GM19043 (cell line): ENCODE measurements around the gene UPF1.

Experiments used
- ATAC-seq: cut with Tn5 transposase; IDR thresholded peaks from one replicate; pipeline ENCODE4 v1.9.1; 2021; ENCODE audit warnings: low read depth; ENCODE audit not compliant: unreplicated experiment

Gene UPF1

GRCh38 chr19:18833849-18834643 is 2.3 kb downstream of the UPF1 start:
- ATAC-seq: no peak

- no peak for ATAC-seq
These were observed 2.9 kb downstream of the UPF1 start for GRCh38 chr19:18834644-18834984.

GRCh38 chr19:18839465-18840287 is 7.9 kb downstream of the UPF1 start:
- no peak for ATAC-seq

GRCh38 chr19:18840288-18841267 is 8.8 kb downstream of the UPF1 start:
- ATAC-seq: no peak

GRCh38 chr19:18841400-18841799 is 9.6 kb downstream of the UPF1 start:
- ATAC-seq: no peak

GRCh38 chr19:18842166-18842565 is 10.4 kb downstream of the UPF1 start:
- ATAC-seq: no peak

GRCh38 chr19:18843960-18844359 is 12.2 kb downstream of the UPF1 start:
- ATAC-seq: no peak

- ATAC-seq: no peak
These were observed 13.1 kb downstream of the UPF1 start for GRCh38 chr19:18844806-18845329.

GRCh38 chr19:18845961-18846360 is 14.2 kb downstream of the UPF1 start:
- ATAC-seq: no peak

GRCh38 chr19:18846862-18847548 is 15.2 kb downstream of the UPF1 start:
- no peak for ATAC-seq

- no peak for ATAC-seq
These were observed 16.0 kb downstream of the UPF1 start for GRCh38 chr19:18847549-18848463.

- ATAC-seq: no peak
These were observed 17.3 kb downstream of the UPF1 start for GRCh38 chr19:18848878-18849661.

GRCh38 chr19:18849838-18850400 is 18.2 kb downstream of the UPF1 start:
- ATAC-seq: no peak

- ATAC-seq: no peak
These were observed 19.0 kb downstream of the UPF1 start for GRCh38 chr19:18850471-18851375.

GRCh38 chr19:18851673-18852325 is 20.0 kb downstream of the UPF1 start:
- ATAC-seq: no peak

- ATAC-seq: no peak
These were observed 20.9 kb downstream of the UPF1 start for GRCh38 chr19:18852648-18853047.
